Measurements from ENCODE around the gene ACTL9. TPM values are rescaled to one million over a fixed set of nuclear protein-coding genes. Genes with fewer than 3 reads are reported as not detected.
"Not testable (repeated sequence)": the region's sequence is repeated elsewhere in the genome, so short reads cannot be mapped to it uniquely, and the experiment has no call there.

Gene ACTL9, protein sequence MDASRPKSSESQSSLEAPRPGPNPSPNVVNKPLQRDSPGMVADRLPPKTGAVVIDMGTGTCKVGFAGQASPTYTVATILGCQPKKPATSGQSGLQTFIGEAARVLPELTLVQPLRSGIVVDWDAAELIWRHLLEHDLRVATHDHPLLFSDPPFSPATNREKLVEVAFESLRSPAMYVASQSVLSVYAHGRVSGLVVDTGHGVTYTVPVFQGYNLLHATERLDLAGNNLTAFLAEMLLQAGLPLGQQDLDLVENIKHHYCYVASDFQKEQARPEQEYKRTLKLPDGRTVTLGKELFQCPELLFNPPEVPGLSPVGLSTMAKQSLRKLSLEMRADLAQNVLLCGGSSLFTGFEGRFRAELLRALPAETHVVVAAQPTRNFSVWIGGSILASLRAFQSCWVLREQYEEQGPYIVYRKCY
- polyA plus RNA-seq (ENCODE audit: insufficient read depth in 1 of 5, insufficient read length in 5 of 5, low replicate concordance in 1 of 5) = not detected
- long read RNA-seq, donor 1 = 0 reads
- long read RNA-seq, donor 2 = 0 reads
- long read RNA-seq, donor 3 = 0 reads
- long read RNA-seq, donor 4 = 0 reads
- long read RNA-seq, donor 5 = 0 reads
- long read RNA-seq, donor 6 = 0 reads
- long read RNA-seq, donor 7 = 0 reads
- long read RNA-seq, donor 8 = 0 reads

DNA sequence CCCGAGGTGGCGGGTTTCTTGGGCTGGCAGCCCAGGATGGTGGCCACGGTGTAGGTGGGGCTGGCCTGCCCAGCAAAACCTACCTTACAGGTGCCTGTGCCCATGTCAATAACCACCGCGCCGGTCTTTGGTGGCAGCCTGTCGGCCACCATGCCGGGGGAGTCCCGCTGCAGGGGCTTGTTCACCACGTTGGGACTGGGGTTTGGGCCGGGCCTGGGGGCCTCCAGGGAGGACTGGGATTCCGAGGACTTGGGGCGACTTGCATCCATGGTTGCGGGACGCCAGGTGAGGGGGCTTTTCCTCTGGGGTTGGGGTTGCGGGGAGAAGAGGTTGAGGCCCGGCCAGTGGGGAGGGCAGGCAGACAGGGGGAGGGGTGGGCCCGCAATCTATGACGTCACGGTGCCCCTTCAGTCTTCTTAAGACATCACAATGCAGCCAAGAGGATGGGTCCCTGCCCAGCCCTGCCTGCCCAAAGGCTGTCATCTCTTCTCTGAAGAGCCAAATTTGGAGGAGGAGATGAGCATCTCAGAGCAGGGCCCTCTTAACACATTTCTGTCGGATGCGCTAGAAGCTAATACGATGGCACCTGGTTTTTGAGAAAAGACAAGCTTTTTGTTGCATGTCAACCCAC, at the start of gene ACTL9:
Gene ACTL9 (minus strand): TSS at position 363 of the 631 bp plus-strand sequence. CDS start 94 bp downstream, at position 269.
- DNase-seq = no peak

DNA sequence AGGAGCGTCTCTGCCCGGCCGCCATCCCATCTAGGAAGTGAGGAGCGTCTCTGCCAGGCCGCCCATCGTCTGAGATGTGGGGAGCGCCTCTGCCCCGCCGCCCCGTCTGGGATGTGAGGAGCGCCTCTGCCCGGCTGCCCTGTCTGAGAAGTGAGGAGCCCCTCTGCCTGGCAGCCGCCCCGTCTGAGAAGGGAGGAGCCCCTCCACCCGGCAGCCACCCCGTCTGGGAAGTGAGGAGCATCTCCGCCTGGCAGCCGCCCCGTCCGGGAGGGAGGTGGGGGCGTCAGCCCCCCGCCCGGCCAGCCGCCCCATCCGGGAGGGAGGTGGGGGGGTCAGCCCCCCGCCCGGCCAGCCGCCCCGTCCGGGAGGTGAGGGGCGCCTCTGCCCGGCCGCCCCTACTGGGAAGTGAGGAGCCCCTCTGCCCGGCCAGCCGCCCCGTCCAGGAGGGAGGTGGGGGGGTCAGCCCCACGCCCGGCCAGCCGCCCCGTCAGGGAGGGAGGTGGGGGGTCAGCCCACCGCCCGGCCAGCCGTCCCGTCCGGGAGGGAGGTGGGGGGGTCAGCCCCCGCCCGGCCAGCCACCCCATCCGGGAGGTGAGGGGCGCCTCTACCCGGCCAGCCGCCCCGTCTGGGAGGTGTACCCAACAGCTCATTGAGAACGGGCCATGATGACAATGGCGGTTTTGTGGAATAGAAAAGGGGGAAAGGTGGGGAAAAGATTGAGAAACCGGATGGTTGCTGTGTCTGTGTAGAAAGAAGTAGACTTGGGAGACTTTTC, 40.9 kb upstream of the ACTL9 start:
- DNase-seq = not testable (repeated sequence)

DNA sequence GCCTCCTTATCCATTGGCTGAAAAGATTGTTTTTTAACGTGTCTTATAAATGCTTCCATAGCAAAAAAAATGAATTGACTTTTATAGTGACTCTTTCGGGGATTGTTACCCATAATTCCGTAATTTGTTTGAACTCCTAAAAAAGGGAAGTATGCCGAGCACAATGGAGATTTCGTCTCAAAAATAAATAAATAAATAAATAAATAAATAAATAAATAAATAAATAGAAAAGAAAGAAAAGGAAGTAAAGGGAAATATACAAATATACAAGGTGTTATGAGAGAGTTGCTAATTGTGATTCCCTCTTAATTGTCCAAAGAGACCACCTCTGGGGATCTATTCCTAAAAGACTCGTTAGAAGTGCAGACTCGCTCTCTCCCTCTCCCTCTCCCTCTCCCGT, 39.8 kb upstream of the ACTL9 start:
- no peak for DNase-seq

DNA sequence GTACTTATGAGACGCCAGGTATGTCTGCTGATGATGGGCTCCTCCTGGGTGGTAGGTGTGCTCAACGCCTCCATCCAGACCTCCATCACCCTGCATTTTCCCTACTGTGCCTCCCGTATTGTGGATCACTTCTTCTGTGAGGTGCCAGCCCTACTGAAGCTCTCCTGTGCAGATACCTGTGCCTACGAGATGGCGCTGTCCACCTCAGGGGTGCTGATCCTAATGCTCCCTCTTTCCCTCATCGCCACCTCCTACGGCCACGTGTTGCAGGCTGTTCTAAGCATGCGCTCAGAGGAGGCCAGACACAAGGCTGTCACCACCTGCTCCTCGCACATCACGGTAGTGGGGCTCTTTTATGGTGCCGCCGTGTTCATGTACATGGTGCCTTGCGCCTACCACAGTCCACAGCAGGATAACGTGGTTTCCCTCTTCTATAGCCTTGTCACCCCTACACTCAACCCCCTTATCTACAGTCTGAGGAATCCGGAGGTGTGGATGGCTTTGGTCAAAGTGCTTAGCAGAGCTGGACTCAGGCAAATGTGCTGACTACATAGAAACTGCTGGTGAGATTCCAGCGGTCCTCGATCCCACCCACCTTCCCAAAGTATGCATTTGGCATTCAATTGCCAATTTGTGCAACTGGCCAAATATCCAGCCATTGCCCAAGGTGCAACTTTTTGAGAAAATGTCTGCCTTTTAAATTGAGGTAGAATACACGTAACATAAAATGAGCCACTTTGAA, 33.0 kb upstream of the ACTL9 start:
- DNase-seq = no peak

DNA sequence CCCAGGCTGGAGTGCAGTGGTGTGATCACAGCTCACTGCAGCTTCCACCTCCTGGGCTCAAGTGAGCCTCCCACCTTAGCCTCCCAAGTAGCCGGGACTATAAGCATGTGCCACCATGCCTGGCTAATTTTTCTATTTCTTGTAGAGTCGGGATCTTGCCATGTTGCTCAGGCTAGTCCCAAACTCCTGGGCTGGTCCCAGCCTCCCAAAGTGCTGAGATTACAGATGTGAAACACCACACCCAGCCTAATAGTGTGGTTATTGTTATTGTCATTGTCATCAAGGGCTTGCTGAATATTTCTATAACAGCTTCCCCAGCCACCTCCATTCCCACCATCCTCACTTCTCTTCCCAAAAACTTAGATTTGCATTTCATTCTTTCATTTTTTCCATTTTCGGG, 25.7 kb upstream of the ACTL9 start:
- DNase-seq = no peak

DNA sequence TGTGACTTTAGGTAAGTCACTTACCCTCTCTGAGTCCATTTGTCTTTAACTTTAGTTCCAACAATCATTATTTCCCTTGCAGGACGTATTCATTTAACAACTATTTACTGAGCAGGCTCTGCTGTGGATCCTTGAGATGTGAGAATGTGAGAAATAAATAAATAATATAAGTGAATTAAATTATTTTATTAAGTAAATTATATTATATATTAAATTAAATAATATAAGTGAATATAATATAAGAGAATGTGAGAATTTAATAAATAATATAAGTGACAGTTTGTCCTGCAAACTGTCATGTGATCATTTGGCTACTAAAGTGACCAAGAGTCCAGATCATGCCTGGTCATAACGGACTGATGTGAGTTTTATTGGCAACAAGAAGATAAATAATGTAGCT, 23.4 kb upstream of the ACTL9 start:
- no peak for DNase-seq

DNA sequence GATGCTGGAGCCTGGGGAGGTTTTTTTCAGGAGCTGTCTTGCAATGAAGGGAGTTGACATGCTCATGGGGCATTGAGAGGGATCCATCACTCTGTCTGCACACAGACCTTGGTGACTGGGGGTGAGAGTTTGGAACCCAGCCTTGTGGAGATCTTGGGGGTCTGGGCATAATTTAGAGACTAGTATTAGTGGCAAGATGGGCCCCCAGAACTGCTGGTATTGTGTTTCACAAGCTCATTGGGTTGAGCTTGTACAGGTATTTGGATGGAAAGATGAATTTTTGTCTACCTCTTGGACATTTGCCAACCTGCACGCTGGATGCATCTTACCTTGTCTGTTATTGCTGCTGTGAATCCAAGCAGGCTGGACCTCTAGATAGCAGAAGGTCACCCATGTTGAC, 22.7 kb upstream of the ACTL9 start, which contains the start of gene OR2Z1:
Gene OR2Z1 (plus strand): TSS at position 301 of the 400 bp plus-strand sequence. CDS start 9,395 bp downstream, outside the sequence.
- DNase-seq = no peak

DNA sequence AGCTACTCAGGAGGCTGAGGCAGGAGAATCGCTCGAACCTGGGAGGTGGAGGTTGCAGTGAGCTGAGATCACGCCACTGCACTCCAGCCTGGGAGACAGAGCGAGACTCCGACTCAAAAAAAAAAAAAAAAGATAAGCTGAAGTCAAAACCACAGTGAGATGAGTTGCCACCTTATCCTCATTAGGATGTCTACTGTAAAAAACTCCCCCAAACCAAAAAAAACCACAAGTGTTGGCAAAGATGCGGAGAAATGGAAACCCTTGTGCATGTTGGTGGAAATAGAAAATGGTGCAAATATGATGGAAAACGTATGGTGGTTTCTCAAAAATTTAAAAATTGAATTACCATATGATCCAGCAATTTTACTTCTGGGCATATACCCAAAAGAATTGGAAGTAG, 11.7 kb upstream of the ACTL9 start:
- DNase-seq = not testable (repeated sequence)

DNA sequence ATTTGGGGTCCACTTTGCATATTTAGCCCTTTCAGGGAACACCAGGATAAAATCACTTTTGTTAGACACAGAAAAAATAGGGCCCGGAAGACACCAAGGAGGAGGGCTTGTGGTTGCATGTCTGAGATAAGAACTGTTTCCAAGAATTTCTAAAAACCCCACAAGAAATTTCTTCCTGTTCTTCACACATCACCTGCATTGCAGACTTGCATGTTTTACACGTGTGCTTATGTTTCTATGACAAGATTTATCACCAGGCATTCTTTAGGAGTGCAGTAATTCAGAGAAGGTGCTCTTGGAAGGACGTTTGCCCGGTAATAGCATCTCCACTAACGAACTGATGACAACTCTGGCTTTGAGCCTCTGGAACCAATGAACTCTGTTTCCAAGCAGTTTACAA, 7.1 kb upstream of the ACTL9 start:
- DNase-seq = no peak

DNA sequence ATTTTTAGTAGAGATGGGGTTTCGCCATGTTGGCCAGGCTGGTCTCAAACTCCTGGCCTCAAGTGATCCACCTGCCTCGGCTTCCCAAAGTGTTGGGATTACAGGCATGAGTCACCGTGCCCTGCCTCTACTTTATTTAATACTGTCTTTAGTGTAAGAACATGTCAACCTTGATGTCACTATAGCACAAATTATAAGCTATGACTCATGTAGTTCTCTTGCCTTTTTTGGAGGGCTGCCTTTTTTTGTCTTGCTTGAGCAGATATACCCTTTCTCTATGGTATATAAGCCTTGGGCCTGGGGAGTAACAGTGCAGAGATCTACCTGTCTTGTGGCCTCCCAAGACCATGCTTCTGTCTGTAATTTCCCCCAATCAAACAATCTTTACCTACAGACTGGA, 6.7 kb upstream of the ACTL9 start:
- not testable (repeated sequence) for DNase-seq

DNA sequence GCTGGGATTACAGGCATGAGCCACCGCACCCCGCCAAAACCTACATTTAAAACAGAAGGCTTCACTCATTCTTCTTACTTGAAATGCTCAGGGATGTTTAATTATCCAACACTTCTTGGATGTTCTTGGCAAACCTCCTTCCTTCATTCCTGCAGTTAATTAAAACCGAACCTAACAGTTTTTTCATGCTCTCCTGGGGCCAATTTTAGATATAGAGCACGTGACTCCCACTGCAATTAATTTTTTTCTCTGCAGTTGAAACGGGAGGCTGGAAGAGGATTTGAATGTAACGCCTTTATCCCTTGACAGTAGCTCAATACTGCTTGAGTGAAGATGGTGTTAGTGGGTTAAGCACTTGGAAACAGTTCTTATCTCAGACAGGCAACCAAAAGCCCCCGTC, 4.6 kb upstream of the ACTL9 start:
- no peak for DNase-seq

DNA sequence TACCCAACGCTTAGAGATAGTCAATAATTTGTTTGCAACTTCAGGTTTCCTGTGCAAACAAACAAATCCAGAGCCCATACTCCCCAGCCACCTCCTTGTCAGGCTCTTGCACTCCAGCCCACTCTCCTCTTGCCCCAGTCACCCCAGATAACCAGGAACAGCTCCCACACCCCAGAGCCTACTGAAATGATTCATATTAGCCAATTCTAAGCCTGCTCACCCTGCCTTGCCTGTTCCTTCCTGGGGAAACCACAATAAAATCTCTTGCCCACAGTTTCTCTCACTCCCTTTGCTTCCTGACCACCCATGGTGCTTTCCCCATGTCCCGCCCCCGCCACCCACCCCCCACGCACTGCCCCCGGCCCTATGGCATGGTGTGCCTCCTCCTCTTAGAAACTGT, 3.8 kb upstream of the ACTL9 start:
- no peak for DNase-seq

DNA sequence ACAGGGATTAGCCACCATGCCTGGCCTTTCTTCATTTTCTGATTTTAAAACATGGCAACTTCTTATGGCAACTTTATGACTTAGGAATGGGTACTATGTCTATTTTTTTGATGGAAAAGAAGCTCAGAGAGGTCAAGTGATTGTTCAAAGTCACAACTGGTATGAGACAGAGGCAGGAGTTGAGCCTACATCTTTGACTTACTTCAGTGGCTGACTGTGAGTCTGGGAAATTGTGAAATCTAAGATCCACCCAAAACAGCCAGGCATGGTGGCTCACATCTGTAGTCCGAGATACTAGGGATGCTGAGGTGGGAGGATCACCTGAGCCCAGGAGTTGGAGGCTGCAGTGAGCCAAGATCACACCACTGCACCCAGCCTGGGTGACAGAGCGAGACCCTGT, 2.4 kb upstream of the ACTL9 start:
- no peak for DNase-seq

DNA sequence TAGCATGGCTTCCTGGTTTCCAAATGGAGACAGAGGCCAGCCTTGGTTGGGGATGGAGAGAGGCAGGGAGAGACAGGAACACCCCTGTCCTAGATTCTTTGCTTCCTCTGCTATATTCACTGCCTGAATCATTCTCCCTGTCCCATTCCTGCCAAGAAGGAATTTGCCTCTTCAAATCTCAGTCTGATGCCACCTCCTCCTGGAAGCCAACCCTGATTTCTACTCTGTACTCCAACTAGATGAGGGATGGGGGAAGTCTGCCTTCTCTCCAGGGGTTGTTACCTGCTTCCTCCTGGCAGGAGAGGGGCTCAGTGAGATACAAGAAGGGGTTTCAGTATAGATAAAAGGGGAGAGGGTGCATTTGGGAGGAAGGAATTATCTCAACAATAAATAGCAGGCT, 1.3 kb upstream of the ACTL9 start:
- no peak for DNase-seq

DNA sequence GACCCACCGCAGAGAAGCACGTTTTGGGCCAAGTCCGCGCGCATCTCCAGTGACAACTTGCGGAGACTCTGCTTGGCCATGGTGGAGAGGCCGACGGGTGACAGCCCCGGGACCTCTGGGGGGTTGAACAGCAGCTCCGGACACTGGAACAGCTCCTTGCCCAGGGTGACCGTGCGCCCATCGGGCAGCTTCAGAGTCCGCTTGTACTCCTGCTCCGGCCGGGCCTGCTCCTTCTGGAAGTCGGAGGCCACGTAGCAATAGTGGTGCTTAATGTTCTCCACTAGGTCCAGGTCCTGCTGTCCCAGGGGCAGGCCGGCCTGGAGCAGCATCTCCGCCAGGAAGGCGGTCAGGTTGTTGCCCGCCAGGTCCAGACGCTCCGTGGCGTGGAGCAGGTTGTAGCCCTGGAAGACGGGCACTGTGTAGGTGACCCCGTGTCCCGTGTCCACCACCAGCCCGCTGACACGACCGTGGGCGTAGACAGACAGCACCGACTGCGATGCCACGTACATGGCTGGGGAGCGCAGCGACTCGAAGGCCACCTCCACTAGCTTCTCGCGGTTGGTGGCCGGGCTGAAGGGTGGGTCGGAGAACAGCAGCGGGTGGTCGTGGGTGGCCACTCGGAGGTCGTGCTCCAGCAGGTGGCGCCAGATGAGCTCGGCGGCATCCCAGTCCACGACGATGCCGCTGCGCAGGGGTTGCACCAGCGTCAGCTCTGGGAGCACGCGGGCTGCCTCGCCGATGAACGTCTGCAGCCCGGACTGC, 743 bp downstream of the ACTL9 start:
- DNase-seq = no peak

DNA sequence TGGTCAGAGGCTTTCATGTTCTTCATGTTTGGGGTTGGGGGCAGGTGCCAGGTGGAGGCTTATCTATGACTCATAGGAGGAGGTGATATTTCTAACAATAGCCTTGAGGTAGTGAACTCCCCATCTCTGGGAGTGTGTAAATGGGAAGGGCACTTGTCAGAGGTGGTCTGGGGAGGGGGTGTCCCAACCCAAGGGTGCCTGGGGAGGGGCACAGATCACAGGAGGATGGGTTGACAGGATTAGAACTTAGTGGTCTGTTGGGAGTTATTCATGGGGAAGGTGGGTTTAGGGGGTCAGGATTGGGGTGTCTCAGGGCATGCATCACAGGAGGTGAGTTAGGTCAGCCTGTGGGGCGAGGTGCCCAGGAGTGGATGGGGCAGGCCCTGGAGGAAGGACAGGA, 1.6 kb downstream of the ACTL9 start:
- DNase-seq = no peak

DNA sequence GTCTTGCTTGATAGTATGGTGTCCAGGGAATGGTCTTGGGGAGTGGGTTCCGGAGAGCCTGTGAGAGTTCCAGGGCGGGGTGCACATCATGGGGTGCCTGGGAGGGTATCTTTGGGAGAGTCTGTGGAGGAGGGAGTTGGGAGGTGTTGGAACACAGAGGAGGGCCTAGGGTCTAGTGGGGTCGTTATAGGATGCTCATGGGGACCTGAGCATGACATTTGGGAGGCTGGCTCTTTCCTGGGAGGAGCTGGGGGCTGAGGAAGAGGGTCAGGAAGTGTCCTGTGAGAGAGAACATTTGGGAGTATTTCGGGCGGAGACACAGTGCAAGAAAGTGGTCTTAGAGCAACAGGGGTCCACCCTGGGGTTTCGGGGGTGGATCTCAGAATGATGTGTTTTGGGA, 2.7 kb downstream of the ACTL9 start:
- no peak for DNase-seq

DNA sequence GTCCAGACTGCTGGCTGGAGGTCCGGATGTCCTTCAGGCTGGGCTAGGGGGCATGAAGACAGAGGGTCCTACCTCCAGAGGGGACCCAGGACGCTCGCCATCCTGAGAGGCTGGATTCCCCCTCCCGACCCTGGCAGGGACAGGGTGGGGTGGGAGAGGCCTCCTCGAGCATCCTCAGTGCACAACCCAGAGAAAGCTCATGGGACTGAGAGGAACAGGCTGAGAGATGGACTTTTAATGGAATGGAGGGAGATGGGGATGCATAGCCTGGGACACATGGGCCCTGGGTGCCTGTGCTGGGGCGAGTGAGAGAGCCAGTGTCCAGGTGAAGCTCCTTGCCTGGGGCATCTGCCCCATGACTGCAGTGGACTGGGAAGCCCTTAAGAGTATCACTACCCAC, 3.1 kb downstream of the ACTL9 start:
- no peak for DNase-seq

DNA sequence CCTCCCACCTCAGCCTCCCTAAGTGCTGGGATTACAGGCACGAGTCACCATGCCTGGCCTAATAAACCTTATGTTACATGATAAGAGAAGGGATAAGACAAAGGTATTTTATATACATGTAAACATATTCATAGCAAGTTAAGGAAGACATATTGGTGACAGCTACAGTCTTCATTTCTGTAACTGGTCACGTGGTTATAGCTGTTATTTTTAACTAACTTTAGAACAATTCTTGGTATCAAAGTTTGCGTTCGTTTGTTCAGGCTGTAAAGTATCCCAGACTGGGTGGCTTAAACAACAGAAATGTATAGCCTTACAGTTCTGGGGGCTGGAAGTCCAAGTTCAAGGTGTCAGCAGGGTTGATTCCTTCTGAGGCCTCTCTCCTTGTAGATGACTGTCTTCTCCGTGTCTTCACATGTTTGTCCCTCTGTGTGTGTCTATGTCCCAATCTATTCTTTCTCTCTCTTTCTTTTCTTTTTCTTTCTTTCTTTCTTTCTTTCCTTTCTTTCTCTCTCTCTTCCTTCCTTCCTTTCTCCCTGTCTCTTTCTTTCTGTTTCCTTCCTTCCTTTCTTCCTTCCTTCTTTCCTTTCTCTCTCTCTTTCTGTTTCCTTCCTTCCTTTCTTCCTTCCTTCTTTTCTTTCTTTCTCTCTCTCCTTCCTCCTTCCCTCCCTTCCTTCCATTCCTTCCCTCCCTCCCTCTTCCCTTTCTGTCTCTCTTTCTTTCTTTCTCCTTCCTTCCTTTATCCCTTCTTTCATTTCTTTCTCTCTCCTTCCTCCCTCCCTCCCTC, 7.6 kb downstream of the ACTL9 start:
- DNase-seq = no peak

DNA sequence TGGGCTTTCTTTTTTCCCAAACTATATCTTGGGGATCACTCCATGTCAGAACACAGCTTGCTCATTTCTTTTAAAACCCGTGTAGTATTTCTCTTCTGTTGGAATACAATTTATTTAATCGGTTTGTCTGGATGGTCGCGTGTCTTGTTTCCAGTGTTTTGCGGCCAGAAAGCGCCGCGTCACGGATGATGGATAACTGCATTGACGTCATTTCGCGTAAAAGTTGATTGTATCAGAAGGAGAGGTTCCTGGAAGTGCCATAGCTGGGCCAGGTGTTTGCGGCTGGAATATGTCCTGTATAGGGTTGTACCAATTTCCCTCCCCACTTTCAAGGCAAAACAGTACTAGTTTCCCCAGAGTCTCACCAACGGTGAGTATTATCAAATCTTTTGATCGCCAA, 9.7 kb downstream of the ACTL9 start:
- no peak for DNase-seq

All from right lung (tissue), 10 donors.